HEK293 (cell line): ENCODE measurements around the gene NSFL1C.

Source experiments
- ATF2 ChIP-seq: fragments of 450-650 bp; formaldehyde crosslinking; IDR thresholded peaks from 2 replicates; pipeline ENCODE4 v1.5.1; 2016; ENCODE audit warnings: missing biosample characterization, missing genetic modification characterization, low read depth
- BCL11A ChIP-seq: fragments of 450-650 bp; formaldehyde crosslinking; IDR thresholded peaks from 2 replicates; pipeline ENCODE4 v1.5.1; 2016; ENCODE audit warnings: low read depth, missing biosample characterization, missing genetic modification characterization
- CTCF ChIP-seq: fragments of 450-650 bp; formaldehyde crosslinking; IDR thresholded peaks from 2 replicates; pipeline ENCODE4 v1.5.1; 2016; ENCODE audit warnings: missing biosample characterization, missing genetic modification characterization
- GLIS2 ChIP-seq: fragments of 450-650 bp; formaldehyde crosslinking; IDR thresholded peaks from 2 replicates; pipeline ENCODE4 v1.5.1; 2016; ENCODE audit warnings: missing biosample characterization, missing genetic modification characterization
- OSR2 ChIP-seq: fragments of 450-650 bp; formaldehyde crosslinking; IDR thresholded peaks from 2 replicates; pipeline ENCODE4 v1.5.1; 2016; ENCODE audit warnings: missing biosample characterization, missing genetic modification characterization
- TCF7L2 ChIP-seq: IDR thresholded peaks from 2 replicates; pipeline ENCODE4 v1.6.1; 2011; ENCODE audit warnings: low read depth, mild to moderate bottlenecking, inconsistent platforms, low read length, moderate library complexity, borderline replicate concordance
- ZBTB44 ChIP-seq: fragments of 450-650 bp; IDR thresholded peaks from 2 replicates; pipeline ENCODE4 v1.5.1; 2018; ENCODE audit warnings: missing biosample characterization, mild to moderate bottlenecking, missing genetic modification characterization
- ZFP37 ChIP-seq: fragments of 450-650 bp; formaldehyde crosslinking; IDR thresholded peaks from 2 replicates; pipeline ENCODE4 v1.5.1; 2016; ENCODE audit warnings: missing biosample characterization, missing genetic modification characterization
- ZNF121 ChIP-seq: fragments of 450-650 bp; formaldehyde crosslinking; IDR thresholded peaks from 2 replicates; pipeline ENCODE4 v1.5.1; 2016; ENCODE audit warnings: missing biosample characterization, missing genetic modification characterization
- ZNF140 ChIP-seq: fragments of 450-650 bp; formaldehyde crosslinking; IDR thresholded peaks from 2 replicates; pipeline ENCODE4 v1.5.1; 2016; ENCODE audit warnings: missing biosample characterization, missing genetic modification characterization
- ZNF274 ChIP-seq, 2 experiments: fragments of 200-500 bp in 1 of 2; fragments of 450-650 bp in 1 of 2; sonication (Bioruptor generic) in 1 of 2; formaldehyde crosslinking in 1 of 2; IDR thresholded peaks; 2 replicates each; pipeline versions ENCODE4 v1.5.1 to v1.6.1; 2014 to 2016; ENCODE audit warnings: borderline replicate concordance in 1 of 2, inconsistent platforms in 1 of 2, low read length in 1 of 2, missing biosample characterization in 1 of 2, missing genetic modification characterization in 1 of 2
- ZNF426 ChIP-seq: fragments of 450-650 bp; formaldehyde crosslinking; IDR thresholded peaks from 2 replicates; pipeline ENCODE4 v1.5.1; 2017; ENCODE audit warnings: missing biosample characterization, missing genetic modification characterization, mild to moderate bottlenecking, inconsistent platforms, moderate library complexity
- ZSCAN5A ChIP-seq: fragments of 450-650 bp; formaldehyde crosslinking; IDR thresholded peaks from 2 replicates; pipeline ENCODE4 v1.5.1; 2016; ENCODE audit warnings: missing biosample characterization, missing genetic modification characterization

GRCh38 chr20:1422753-1423152 lies 43.9 kb downstream of the NSFL1C start:
- TF ChIP-seq CTCF (tag by site-specific recombination) (no peak), ZNF121 (tag by site-specific recombination) (no peak), ZFP37 (tag by site-specific recombination) (no peak), ZSCAN5A (tag by site-specific recombination) (no peak), ATF2 (tag by site-specific recombination) (no peak), ZBTB44 (tag by site-specific recombination) (no peak), ZNF140 (tag by site-specific recombination) (no peak), ZNF274 (IDR thresholded peaks at IDR 0.05; ENCODE audit: low read length) (no peak), ZNF274 (tag by site-specific recombination; IDR thresholded peaks at IDR 0.05; ENCODE audit: borderline replicate concordance) (no peak), ZNF426 (no peak), OSR2 (tag by site-specific recombination) (no peak), TCF7L2 (no peak), GLIS2 (tag by site-specific recombination) (no peak), BCL11A (tag by site-specific recombination) (no peak)
